SKM-1 (cell line): ENCODE measurements around the gene NRCAM.

ENCODE experiments used
- DNase-seq: peaks from one replicate; lab custom pipeline; 2025; ENCODE audit not compliant: unreplicated experiment; lab: John Stamatoyannopoulos, UW

NRCAM gene

DNA sequence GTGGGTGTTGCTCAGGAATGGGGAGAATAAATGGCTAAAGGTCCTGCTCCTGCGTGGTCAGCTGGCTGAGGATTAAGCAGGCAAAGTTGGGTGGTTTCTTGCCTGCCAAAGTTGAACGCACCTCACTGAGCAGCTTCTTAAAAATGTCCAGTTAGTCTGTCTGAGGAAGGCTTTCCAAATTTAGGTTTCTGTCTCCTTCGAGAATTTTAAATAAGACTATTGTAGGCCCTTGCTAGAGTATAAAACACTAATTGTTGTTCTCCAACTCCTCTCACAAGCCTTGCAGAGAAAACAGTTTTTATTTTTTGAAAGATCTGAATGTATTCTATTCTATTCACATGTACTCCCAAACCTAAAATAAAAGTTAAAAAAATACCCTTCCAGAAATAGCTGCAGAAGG, 204.1 kb downstream of the NRCAM start:
- DNase-seq: no peak

DNA sequence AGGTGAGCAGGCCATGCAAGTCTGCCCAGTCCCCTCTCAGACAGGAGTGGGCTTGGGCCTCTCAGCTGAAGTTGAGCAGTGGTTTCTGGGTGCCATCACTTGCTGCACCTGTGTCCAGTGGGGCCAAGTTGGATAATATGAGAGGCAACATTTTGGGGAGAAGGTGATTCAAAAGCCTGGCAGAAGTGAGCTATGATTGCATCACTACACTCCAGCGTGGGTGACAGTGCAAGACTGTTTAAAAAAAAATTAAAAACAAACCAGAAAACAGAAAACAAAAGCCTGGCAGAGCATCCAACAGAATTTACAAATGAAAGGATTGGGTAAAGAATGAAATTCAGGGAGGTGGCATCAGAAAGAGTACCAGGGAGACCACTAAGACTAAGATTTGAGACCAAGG, 204.5 kb downstream of the NRCAM start:
- no peak for DNase-seq

DNA sequence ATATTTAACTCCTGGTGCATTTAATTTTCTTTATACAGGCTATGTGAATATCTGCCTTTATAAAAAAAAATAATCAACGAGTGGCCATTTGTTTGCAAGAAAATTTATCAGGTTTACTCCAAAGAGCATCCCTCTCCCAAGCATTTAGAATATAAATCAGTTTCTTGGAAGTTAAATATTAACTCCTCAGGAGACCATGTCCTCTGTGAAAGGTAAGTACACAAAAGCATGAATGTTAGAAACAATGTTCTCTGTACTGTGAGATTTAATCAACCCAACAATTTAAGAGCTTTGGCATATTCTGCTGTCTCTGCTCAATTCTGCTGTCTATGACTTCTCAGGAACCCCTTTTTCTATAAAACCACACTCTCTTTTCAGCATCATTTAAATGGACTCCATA, 206.8 kb downstream of the NRCAM start:
- DNase-seq: no peak

DNA sequence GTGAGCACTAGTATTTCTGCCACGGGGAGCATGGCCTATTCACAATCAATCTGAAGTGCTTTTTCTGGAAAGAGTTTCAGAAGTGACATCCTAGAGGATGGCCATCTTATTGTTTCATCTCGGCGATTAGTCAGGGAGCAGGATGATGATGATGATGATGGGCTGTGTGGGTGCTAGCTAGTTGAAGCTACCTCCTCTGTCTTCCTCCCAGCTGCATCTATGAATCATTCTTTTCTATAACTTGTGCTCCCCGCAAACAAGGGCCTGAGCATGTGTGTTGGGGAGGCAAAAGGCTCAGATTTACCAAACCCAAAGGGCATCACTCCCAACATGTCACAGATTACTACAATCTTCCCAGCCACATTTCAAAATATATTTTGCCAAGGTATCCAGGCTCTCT, 207.4 kb downstream of the NRCAM start:
- DNase-seq: no peak

DNA sequence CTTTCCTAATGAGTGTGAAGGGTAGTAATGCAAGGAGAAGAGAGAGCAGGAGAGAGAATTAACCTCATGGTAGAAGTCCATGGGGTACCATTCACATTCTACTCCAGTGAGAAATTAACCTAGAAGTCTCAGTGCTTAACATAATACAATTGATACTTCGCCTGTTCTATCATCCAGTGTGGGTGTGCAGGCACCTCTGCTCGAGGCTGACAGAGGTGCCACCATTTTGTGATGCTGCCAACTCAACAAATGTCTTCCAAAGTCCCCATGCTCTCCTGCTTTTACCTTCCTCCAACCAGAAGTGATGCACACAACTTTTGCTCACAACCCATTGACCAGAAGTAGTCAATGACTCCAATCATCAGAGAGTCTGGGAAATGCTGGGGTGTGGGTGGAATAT, 207.8 kb downstream of the NRCAM start:
- no peak for DNase-seq

DNA sequence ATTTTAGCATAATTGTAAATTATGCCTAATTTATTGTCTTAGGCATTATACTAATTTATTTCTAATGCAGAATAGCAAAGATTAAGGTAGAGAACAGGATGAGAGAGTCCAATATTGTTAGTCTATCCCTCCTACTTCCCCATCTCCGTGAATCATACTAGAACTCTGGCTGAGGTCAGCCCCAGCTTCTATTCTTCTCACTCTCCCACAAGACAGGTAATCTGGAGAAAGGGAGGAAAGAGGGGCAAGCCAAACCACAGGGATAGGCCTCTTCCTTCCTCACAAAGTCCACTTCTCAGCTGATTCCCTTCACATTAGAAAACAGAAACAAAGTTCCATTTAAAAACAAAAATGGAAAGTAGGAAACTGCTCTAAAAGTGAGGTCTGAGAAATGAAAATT, 208.6 kb downstream of the NRCAM start:
- DNase-seq: no peak

DNA sequence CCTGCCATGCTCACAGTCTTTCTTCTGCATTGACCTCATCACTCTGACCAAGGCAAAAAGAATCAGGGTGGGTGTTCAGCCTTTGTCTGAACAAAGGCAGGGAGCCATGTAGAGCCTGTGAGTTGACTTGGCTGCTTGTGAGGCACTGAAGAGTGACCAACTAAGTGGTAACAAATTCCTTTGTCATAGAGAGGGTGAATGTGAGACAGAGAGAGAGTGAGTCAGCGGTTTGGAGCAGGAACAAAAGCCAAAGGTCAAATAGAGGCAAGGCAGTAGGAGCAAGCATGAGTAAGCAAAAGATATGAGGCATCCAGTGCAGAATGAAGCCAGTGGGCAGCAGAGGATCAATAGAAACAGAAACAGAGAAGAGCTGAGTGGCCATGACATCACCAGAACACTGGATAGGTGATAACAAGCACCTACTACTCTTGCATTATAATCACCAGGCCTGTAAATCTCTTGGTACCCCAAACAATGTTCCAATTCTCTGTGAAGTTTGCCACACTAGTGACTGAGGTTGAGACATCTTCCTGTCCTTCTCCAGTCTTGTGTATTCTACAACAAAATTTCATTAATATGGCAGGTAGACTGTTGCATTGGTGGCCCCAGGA, 209.9 kb downstream of the NRCAM start:
- no peak for DNase-seq

DNA sequence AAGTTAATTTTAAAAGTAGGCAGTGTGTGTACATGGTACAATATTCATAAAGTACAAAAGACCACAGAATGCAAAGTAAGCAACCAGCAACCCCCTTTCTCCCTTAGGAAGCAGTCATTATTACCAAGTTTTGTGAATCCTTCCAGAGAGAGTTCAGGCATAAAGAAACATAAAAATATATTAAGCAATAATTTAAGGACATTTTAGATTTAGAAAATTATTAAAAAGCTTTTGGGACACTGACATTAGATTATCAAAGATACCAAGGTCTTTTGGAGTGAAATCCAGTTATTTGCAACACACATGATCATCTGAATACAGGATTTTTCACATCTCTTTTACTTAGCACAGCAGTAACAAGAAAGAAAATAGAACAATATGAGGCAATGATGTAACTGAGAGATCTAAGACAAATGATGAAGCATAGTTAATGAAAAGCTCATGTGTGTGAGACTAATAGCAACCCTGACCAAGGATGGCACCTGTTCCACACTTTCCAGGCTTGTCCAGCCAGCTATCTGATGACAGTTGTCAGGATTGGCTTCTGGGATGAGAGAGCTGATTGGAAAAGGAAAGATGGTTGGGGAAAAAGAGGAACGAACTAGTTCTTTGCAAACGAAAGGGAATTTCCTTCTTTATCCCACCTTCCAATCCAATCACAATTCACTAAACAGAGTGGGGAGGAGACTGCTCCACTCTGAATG, 210.6 kb downstream of the NRCAM start:
- DNase-seq: no peak

DNA sequence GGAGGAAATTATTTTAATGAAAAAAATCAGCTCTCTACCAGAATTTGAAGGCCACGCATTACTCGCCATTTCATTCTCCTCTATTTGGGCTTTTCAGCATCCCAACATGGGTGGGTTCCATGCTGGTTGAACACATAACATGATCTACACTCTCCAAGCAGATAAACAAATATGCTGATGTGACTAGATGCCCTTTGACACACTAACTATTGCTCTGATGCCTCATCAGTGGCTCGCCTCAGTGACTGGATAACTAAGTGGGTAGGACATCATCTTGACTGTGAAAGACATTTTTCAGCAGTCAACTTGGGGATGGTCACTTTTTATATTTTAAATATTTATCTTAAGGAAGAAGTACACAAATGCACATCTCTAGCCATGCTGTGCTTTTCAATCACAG, 212.1 kb downstream of the NRCAM start:
- DNase-seq: no peak

DNA sequence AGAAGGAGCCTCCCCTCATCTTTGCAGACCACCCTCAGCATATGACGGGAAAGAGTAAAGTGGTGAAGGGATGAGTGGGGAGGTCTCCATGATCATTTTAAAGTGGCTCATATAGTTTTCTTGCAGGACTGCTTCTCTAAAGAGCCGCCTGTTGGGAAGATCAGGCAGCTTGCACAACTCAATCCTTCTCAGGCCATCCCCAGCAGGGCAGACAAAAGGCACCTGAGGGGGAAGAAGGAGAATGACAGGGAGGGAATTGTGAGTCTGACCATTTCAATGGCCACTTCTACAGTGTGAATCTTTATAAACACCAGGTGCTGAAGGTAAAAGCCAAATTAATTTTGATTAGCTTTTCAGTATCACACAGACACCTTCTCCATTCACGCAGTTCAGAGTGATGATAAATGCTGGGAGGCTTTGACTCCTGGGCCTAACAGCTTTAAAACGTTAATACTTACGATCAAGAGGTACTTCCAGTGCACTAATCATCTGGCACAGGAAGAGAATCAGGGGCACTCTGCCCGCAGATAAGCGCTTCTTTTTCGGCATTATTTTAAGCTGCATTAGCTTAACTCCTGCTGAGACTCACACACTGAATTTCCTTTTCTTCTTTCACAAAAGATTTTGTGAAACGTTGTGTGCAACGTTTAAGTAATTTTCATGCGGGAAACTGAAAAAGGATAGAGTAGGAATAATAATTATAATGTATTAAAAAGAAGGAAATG, 216.6 kb downstream of the NRCAM start:
- no peak for DNase-seq

DNA sequence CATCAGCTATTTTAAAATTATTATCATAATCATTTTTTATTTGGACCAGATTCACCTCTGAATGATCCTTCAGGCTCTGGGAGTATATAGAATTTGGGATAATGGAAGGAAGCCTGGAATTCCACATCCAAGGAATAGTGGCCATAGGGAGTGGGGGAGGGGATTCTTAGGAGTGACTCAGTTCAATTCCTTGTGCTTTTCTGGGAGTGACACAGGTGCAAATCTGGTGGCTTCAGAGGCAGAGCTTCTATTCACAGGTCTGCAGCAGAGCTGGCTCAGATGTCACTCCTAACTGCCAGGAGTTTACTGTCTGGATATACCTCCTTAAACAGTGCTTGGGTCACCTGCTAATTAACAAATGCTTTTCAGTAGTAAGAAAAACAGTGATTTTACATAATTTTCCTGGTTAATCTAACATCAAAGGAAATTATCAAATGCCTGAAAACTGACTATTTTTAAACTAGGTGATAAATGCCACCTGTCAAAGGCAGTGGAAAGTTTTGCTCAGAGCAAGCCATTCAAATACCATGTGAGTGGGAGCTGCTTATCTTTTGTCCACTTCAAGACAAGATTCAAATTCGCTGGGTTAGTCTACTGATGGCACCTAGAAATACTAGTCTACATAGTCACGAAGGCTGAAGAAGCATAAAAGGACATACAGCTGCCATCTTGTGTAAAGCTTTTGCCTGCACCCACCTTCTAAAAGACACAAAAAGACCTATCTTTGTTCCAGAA, 219.4 kb downstream of the NRCAM start:
- no peak for DNase-seq

DNA sequence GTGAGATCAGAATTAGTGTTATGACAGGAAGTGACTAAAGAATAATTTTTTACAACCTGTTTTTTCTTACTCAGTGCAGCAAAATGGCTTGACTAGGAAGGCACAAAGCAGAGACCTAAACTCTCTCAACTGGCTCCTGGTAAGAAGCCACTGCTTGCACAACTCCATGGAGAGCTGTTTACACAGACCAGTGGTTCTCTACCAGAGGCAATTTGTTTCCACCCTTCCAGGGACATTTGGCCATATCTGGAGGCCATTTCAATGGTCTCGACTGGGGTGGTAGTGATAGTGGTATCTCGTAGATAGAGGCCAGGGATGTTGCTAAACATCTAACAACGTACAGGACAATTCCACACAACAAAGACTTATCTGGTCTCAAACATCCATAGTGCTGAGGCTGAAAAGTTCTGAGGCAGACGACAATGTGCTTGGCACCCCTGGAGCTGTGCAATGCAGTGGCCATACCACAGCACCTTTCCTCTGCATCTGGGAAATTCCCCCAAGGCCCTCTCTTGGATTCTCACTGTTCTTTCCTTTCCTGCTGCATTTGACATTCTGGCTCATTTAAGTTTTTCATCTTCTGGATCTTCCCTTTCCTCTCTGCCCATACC, 220.7 kb downstream of the NRCAM start:
- DNase-seq: no peak

DNA sequence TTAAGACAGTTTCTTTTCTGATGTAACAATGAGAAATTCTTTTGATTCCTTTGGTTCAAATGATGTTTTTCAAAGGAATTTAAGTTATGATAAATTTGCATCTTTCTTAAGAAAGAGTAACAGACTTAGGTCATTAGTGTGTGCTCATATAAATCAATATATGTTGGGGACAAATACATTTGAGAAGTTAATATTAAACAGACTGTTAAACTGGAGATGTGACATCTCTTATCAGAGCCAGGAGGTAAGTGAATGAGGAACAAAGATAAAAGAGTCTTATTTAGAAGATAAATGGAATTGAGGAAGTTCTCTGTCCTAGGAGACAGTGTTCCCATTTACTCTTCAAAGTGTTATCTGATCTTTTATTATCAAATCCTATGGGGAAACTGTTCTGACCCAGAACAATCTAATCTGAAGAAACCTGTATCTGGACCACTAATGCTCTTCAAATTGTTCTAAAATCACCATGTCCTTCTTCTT, 221.2 kb downstream of the NRCAM start:
- DNase-seq: no peak

DNA sequence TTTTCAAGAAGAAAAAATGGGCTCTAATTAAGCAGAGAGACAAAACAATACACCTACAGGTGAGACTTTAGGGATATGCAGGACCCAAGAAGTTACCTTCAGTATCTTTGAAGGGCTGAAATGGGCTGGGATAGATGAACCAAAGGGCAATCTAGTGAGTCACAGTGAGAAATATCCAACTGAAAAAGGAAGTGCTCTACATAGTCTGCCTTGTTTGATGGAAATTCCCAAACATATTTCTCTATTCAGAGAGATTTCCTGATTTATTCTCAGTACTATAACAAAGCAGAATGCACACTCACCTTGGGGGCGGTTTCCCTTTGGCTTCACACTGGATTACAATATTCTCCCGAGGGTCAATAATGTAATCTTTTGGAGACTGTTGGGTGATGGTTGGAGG, 222.0 kb downstream of the NRCAM start:
- no peak for DNase-seq

DNA sequence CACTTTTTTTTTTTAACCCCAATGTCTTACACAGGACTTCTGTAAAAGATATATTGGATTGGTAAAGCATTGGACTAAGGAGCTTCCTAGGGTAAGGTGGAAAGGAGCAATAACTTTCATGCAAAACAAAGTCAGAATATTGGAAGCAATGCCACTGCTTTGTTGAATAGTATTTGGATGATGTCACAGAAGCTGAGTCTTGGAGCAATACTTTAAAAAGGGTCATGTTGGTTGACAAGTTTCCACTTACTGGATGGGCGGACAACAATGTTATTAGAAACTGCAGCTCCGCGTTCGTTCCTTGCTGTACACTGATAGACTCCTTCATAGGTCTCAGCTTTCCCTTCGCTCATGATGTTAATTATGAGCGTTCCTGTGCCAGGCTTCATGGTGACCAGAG, 224.2 kb downstream of the NRCAM start:
- no peak for DNase-seq

DNA sequence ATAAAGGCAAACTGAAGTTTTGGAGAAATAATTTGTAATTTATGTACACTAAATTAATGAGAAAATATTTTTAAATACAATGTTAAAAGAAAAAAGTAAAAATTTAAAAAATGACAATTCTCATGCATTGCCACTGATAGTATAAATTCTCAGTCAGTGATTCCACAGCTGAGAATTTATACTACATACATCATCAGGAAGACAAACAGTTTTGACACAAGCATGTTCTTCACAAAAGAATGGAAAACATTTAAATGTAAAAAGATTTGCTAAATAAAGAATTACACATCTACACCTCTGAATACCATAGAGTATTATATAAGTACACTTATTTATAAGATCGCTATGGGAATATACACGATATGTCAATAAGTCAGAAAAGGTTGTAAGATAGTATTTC, 225.0 kb downstream of the NRCAM start:
- DNase-seq: no peak

DNA sequence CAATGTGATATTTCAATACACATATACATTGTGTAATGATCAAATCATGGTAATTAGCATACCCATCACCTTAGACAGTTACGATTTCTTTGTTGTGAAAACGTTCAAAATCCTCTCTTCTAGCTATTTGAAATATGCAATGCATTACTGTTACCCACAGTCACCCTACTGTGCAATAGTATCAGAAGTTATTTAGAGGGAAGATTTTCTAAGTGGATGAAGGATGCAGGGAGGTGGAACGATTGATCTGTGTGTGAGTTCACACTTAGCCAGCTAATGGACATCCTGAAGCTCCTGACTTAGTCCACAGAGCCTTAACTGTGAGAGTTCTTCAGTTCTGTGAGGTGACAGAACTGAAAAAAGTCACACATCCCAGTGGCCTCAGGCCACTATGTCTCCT, 228.9 kb downstream of the NRCAM start:
- no peak for DNase-seq

DNA sequence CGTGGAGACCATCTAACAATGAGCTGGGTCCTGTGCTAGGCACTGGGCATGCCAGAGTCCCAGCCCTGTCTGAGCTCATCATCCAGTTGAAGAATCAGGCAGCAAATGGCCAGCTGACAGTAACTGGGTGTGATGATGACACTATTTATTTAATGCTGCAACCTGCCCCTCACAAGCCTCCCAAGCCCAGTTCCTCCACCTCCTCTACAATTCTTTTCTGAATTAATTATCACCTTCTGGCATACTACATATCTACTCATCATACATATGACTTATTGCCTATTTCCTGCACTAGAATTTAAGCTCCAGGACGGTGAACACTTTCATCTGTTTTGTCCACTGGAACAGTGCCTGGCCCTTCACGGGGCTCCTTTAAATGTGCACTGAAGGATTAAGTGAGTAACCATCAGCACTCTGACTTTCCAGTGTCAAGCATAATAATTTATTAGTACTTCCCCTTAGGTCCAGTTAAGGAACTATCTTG, 229.4 kb downstream of the NRCAM start:
- DNase-seq: no peak

DNA sequence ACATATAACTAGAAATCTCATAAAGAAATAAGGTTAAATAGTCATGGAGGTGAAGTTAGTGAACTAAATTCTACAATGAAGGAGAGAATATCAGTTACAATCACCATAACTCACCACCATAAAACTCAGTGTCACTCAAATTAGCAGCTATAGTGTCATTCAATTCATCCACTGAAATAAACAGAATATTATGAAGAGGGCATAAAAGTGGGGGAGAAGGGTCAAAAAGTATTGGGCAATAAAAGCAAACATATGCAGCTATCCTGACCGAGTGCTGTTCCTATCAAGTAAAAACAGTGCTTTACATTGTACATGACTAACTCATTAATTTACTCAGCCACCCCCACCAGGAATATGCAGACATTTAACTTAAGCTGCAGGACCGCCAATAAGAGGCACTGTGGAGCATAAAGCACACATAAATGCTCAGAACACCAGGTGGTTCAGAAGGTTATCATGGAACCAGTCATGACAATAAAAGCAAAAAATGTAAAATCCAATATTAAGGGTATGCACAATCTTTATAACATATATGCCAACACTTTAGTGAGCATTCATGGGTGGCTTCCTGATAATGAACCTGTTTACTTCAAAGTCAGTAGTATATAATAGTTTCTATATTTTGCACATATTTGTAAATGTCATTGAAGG, 230.6 kb downstream of the NRCAM start:
- DNase-seq: no peak

DNA sequence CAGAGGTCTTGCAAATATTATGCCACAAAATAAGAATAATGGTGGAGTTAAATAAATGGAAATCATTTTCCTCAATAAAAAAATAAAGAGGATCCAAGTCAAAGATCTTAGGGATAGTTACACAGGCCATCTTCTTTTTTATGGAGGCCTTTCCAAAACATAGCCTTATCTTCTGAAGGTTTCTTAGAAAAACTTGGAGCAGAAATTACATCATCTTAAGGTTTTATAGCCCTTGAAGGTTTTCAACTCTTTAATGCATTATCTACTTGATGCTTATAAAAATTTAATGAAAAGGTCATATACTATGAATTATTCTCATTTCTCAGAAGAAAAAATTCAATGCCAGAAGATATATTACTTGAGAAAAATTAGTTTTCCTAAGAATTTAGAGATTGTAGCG, 231.8 kb downstream of the NRCAM start:
- DNase-seq: no peak
